CD14-positive monocyte (primary cell): Measurements from ENCODE around the gene HACD3. TPM values are rescaled to one million over a fixed set of nuclear protein-coding genes. Genes with fewer than 3 reads are reported as not detected.

Experiments
- DNase-seq, 3 donors: peaks; one replicate each; pipeline ENCODE4 v3.0.0-alpha.2; 2011 to 2022
- H2AFZ ChIP-seq: 2 replicates; pipeline ENCODE4 v1.6.0; 2012; ENCODE audit warnings: mild to moderate bottlenecking, low read depth, low read length, inconsistent platforms; ENCODE audit not compliant: insufficient read depth, poor library complexity, severe bottlenecking
- H3K27ac ChIP-seq, 2 donors: 1 replicate in 1 of 2; 2 replicates in 1 of 2; pipeline ENCODE4 v1.5.1; 2012 to 2013; ENCODE audit warnings: low read length in 2 of 2, control low read depth in 1 of 2, inconsistent platforms in 1 of 2, low read depth in 1 of 2, mild to moderate bottlenecking in 1 of 2
- H3K27me3 ChIP-seq, 2 donors: one replicate each; pipeline versions ENCODE4 v1.6.0 to v1.6.1; 2011 to 2013; ENCODE audit warnings: low read length in 2 of 2; ENCODE audit not compliant: control insufficient read depth in 2 of 2, insufficient read depth in 2 of 2
- H3K36me3 ChIP-seq, 2 donors: replicated peaks in 1 of 2; 1 replicate in 1 of 2; 2 replicates in 1 of 2; pipeline versions ENCODE4 v1.5.1 to v1.6.1; 2012 to 2013; ENCODE audit warnings: low read length in 2 of 2, control low read depth in 1 of 2, inconsistent platforms in 1 of 2, mild to moderate bottlenecking in 1 of 2; ENCODE audit not compliant: insufficient read depth in 2 of 2, control insufficient read depth in 1 of 2
- H3K4me1 ChIP-seq, 2 donors: 1 replicate in 1 of 2; 2 replicates in 1 of 2; pipeline versions ENCODE4 v1.5.1 to v1.6.1; 2012 to 2013; ENCODE audit warnings: low read length in 2 of 2, control low read depth in 1 of 2, inconsistent platforms in 1 of 2, mild to moderate bottlenecking in 1 of 2, moderate library complexity in 1 of 2; ENCODE audit not compliant: insufficient read depth in 2 of 2, control insufficient read depth in 1 of 2
- H3K4me2 ChIP-seq: replicated peaks from 2 replicates; pipeline ENCODE3; 2012; ENCODE audit warnings: low read length, moderate library complexity, mild to moderate bottlenecking; ENCODE audit not compliant: poor library complexity, severe bottlenecking; ENCODE audit errors: extremely low read depth
- H3K4me3 ChIP-seq, 3 experiments: fragments of 200-600 bp in 1 of 3; sonication (generic) in 1 of 3; replicated peaks in 1 of 3; 1 replicate in 2 of 3; 2 replicates in 1 of 3; pipeline ENCODE4 v1.5.1; 2011 to 2013; ENCODE audit warnings: low read length in 3 of 3, mild to moderate bottlenecking in 3 of 3, control low read depth in 2 of 3, low read depth in 2 of 3, inconsistent platforms in 1 of 3, moderate library complexity in 1 of 3
- H3K79me2 ChIP-seq: 2 replicates; pipeline ENCODE4 v1.6.0; 2012; ENCODE audit warnings: mild to moderate bottlenecking, control low read depth, inconsistent platforms, low read length, moderate library complexity; ENCODE audit not compliant: insufficient read depth
- H3K9ac ChIP-seq: 2 replicates; pipeline ENCODE4 v1.6.0; 2017; ENCODE audit warnings: low read length, mild to moderate bottlenecking; ENCODE audit not compliant: insufficient read depth, poor library complexity, severe bottlenecking
- H3K9me3 ChIP-seq, 2 donors: replicated peaks in 1 of 2; 1 replicate in 1 of 2; 2 replicates in 1 of 2; pipeline versions ENCODE4 v1.5.1 to v1.6.1; 2012 to 2013; ENCODE audit warnings: low read length in 2 of 2, control low read depth in 1 of 2; ENCODE audit not compliant: control insufficient read depth in 1 of 2, insufficient read depth in 1 of 2
- H4K20me1 ChIP-seq: 2 replicates; pipeline ENCODE4 v1.6.0; 2012; ENCODE audit warnings: mild to moderate bottlenecking, low read length, control low read depth, moderate library complexity; ENCODE audit not compliant: insufficient read depth
- H3K27ac Mint-ChIP-seq, 7 donors: one replicate each; pipeline ENCODE4 v1.8.0; 2020; ENCODE audit warnings: mild to moderate bottlenecking in 7 of 7, mixed read lengths in 7 of 7, moderate library complexity in 6 of 7, inconsistent platforms in 2 of 7
- H3K27me3 Mint-ChIP-seq, 3 donors: one replicate each; pipeline ENCODE4 v1.8.0; 2021 to 2022; ENCODE audit warnings: low read depth in 3 of 3, mild to moderate bottlenecking in 3 of 3, mixed read lengths in 3 of 3, moderate library complexity in 3 of 3, inconsistent platforms in 1 of 3
- H3K36me3 Mint-ChIP-seq, 2 donors: one replicate each; pipeline ENCODE4 v1.8.0; 2020; ENCODE audit warnings: mixed read lengths in 2 of 2, inconsistent platforms in 1 of 2, mild to moderate bottlenecking in 1 of 2
- H3K4me1 Mint-ChIP-seq: one replicate; pipeline ENCODE4 v1.8.0; 2020; ENCODE audit warnings: mild to moderate bottlenecking, mixed read lengths
- H3K4me3 Mint-ChIP-seq, 2 donors: one replicate each; pipeline ENCODE4 v1.8.0; 2020; ENCODE audit warnings: mild to moderate bottlenecking in 2 of 2, mixed read lengths in 2 of 2, moderate library complexity in 1 of 2
- H3K9me3 Mint-ChIP-seq, 7 donors: one replicate each; pipeline ENCODE4 v1.8.0; 2020 to 2022; ENCODE audit warnings: mixed read lengths in 7 of 7, mild to moderate bottlenecking in 6 of 7, moderate library complexity in 6 of 7, inconsistent platforms in 2 of 7
- WGBS: methylation state at CpG from one replicate; pipeline ENCODE4 v1.1.5; 2013; ENCODE audit warnings: missing lambda C conversion rate; ENCODE audit not compliant: insufficient coverage; 5-methylcytosine and 5-hydroxymethylcytosine counted together
- intact Hi-C, 2 donors: fragments of 100-400 bp; cut with micrococcal nuclease; formaldehyde crosslinking; loops; one replicate each; pipeline versions ENCODE4 v1.15.0 to v1.15.1; 2023
- polyA plus RNA-seq, 3 donors: library from polyadenylated mRNA; depleted of rRNA in 1 of 3; unstranded in 2 of 3; stranded (reverse) in 1 of 3; fragments of 300-500 nt in 2 of 3; fragments of >200 nt in 1 of 3; fragmentation: Illumina TruSeq in 2 of 3; gene quantifications; 1 replicate in 2 of 3; 2 replicates in 1 of 3; pipeline ENCODE4 v1.2.3, GENCODE V29; 2012 to 2021
- small RNA-seq: library from RNA; depleted of rRNA; stranded (forward); fragments of <200 nt; gene quantifications from one replicate; pipeline ENCODE3, GENCODE V24; 2012; ENCODE audit warnings: low read depth; ENCODE audit not compliant: insufficient read length
- TF ChIP-seq, protein P1 (sequence below): fragments of 200-600 bp; IDR thresholded peaks from one replicate; pipeline ENCODE4 v1.8.0; 2022; ENCODE audit warnings: antibody characterized with exemption, mild to moderate bottlenecking

The HACD3 gene
- polyA plus RNA-seq, 3 donors, result 2.4 to 12.1 (median 10.8) TPM

DNA sequence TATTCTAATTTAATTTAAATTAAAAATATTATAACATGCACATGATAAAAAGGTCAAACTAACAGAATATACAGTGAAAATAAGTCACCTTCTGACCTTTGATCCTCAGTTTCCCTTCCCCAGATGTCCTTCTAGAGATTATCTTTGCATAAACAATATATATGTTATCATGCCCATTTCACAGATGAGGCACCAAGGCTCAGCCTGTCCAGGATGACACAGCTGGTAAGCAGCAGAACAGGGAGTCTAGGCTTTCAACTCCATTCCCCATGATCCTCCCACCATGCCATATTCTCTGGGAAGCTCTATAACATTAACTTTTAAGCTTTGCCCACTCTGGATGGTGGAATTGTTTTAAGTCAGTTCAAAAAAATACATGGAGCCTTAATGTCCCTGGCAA lies 92.8 kb downstream of the HACD3 start:
- H2AFZ ChIP-seq, result no peak overlapping the region
- H3K79me2 ChIP-seq, result no peaks in the 10 kb centered on the region
- no peaks in the 10 kb centered on the region for H4K20me1 ChIP-seq
- H3K9me3 Mint-ChIP-seq, result no peaks in the 10 kb centered on the region
- H3K27me3 ChIP-seq, result no peaks in the 10 kb centered on the region
- no peak overlapping the region for H3K9ac ChIP-seq
- H3K4me2 ChIP-seq, result no peak overlapping the region
- intact Hi-C loops, result no loop called here
- H3K4me1 ChIP-seq, result no peaks in the 10 kb centered on the region
- no peak overlapping the region for H3K4me3 Mint-ChIP-seq
- no peak overlapping the region for H3K4me3 ChIP-seq
- no peaks in the 10 kb centered on the region for H3K27me3 Mint-ChIP-seq
- peaks cover 14 to 25% of the 10 kb centered on the region in 2 donors for H3K36me3 Mint-ChIP-seq
- H3K36me3 ChIP-seq, result peaks cover 0 to 15% of the 10 kb centered on the region in 2 donors
- H3K4me1 Mint-ChIP-seq, result no peaks in the 10 kb centered on the region
- TF ChIP-seq, protein P1, sequence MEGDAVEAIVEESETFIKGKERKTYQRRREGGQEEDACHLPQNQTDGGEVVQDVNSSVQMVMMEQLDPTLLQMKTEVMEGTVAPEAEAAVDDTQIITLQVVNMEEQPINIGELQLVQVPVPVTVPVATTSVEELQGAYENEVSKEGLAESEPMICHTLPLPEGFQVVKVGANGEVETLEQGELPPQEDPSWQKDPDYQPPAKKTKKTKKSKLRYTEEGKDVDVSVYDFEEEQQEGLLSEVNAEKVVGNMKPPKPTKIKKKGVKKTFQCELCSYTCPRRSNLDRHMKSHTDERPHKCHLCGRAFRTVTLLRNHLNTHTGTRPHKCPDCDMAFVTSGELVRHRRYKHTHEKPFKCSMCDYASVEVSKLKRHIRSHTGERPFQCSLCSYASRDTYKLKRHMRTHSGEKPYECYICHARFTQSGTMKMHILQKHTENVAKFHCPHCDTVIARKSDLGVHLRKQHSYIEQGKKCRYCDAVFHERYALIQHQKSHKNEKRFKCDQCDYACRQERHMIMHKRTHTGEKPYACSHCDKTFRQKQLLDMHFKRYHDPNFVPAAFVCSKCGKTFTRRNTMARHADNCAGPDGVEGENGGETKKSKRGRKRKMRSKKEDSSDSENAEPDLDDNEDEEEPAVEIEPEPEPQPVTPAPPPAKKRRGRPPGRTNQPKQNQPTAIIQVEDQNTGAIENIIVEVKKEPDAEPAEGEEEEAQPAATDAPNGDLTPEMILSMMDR, result no peak
- H3K27ac ChIP-seq, result no peak overlapping the region
- no peak for DNase-seq
- H3K9me3 ChIP-seq, result no peaks in the 10 kb centered on the region
- H3K27ac Mint-ChIP-seq, result peak overlapping the region in 1 of 7 donors; percentile 65

DNA sequence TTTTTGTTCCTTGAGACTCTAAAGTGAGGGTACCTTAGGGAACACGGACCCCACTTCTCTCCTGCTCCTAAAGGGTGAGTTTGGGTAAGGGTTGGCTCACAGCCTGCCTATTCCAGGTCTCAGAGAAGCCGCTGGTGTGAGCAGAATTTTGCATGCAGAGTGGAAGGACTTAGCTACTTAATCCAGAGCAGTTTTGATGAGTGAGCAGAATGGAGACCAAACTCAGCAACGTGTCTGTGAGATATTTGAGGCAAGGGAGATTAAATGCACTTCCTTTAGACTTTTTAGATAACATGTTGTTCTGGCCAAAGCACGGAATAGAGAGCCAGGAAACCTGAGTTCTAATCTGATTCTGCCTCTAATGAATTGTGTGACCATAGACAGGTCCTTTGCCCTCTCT lies 96.6 kb downstream of the HACD3 start:
- no peaks in the 10 kb centered on the region for H3K27me3 Mint-ChIP-seq
- no peaks in the 10 kb centered on the region for H3K27me3 ChIP-seq
- H3K4me2 ChIP-seq, result no peak overlapping the region
- WGBS, result 100% methylated on average over 1 of the region's 4 CpGs
- no peaks in the 10 kb centered on the region for H3K9me3 ChIP-seq
- H3K4me3 Mint-ChIP-seq, result no peak overlapping the region
- H3K9ac ChIP-seq, result no peak overlapping the region
- peaks cover 12 to 20% of the 10 kb centered on the region in 2 donors for H3K36me3 Mint-ChIP-seq
- no peak overlapping the region for H2AFZ ChIP-seq
- no peak for DNase-seq
- no peaks in the 10 kb centered on the region for H3K4me1 Mint-ChIP-seq
- peaks cover 0 to 15% of the 10 kb centered on the region in 2 donors for H3K36me3 ChIP-seq
- H4K20me1 ChIP-seq, result no peaks in the 10 kb centered on the region
- no peaks in the 10 kb centered on the region for H3K79me2 ChIP-seq
- no peak overlapping the region for H3K4me3 ChIP-seq
- no peak overlapping the region for H3K27ac ChIP-seq
- H3K9me3 Mint-ChIP-seq, result no peaks in the 10 kb centered on the region
- H3K27ac Mint-ChIP-seq, result no peak overlapping the region
- TF ChIP-seq, protein P1, result no peak
- intact Hi-C loops, result no loop called here
- no peaks in the 10 kb centered on the region for H3K4me1 ChIP-seq

Small RNA genes within 50 kb of the gene (small RNA-seq; reads per million reads assigned to genes)
- gene RF00019 (not detected), gene RNU6-19P (not detected)

Other genes starting within 250 kb of the HACD3 start
- gene PARP16, start 243.6 kb upstream of the HACD3 start, polyA plus RNA-seq, result 1 to 10 TPM; 4.8 to 6.9 (median 5.7) TPM
- not detected for gene RNU5A-1, start 234.4 kb upstream of the HACD3 start, polyA plus RNA-seq
- not detected for gene RNU5B-1, start 225.8 kb upstream of the HACD3 start, polyA plus RNA-seq
- gene IGDCC3, start 152.5 kb upstream of the HACD3 start, polyA plus RNA-seq, result not detected
- under 1 TPM in 1 of 3 donors, not detected in 2; 0.03 TPM for gene IGDCC4, start 107.5 kb upstream of the HACD3 start, polyA plus RNA-seq
- 10 to 100 TPM; 18.3 to 48.3 (median 38.7) TPM for gene DPP8, start 12.8 kb upstream of the HACD3 start, polyA plus RNA-seq
- 10 to 100 TPM; 10.1 to 20.3 (median 12.0) TPM for gene INTS14, start 80.7 kb downstream of the HACD3 start, polyA plus RNA-seq
- gene SLC24A1, start 91.5 kb downstream of the HACD3 start, polyA plus RNA-seq, result 1 to 10 TPM in 1 of 3 donors, under 1 TPM in 2; 0.80 to 1.7 (median 0.83) TPM